H1 (cell line): ENCODE data around the gene CCDC148.

Experiments
- ASH2L ChIP-seq: fragments of 200-600, 300-600 bp; sonication (generic); IDR thresholded peaks from one replicate; pipeline ENCODE4 v1.7.1; 2017; ENCODE audit warnings: low read length
- EP300 ChIP-seq, 2 experiments: IDR thresholded peaks; 1 replicate in 1 of 2; 2 replicates in 1 of 2; pipeline ENCODE4 v1.6.1; 2011 to 2012; ENCODE audit warnings: low read depth in 2 of 2, low read length in 2 of 2, mild to moderate bottlenecking in 2 of 2, borderline replicate concordance in 1 of 2, inconsistent platforms in 1 of 2, moderate library complexity in 1 of 2
- KDM1A ChIP-seq: fragments of 200-600, 300-600 bp; sonication (generic); IDR thresholded peaks from 2 replicates; pipeline ENCODE4 v1.7.1; 2016; ENCODE audit warnings: mild to moderate bottlenecking, low read length, borderline replicate concordance
- KDM5A ChIP-seq: fragments of 200-600 bp; IDR thresholded peaks from 2 replicates; pipeline ENCODE4 v1.7.1; 2012; ENCODE audit warnings: mild to moderate bottlenecking, low read length, inconsistent platforms, mixed read lengths
- POLR2A ChIP-seq, 2 experiments: IDR thresholded peaks; 1 replicate in 1 of 2; 2 replicates in 1 of 2; pipeline ENCODE4 v1.6.1; 2011; ENCODE audit warnings: low read depth in 2 of 2, low read length in 2 of 2, mild to moderate bottlenecking in 2 of 2; ENCODE audit errors: control extremely low read depth in 1 of 2
- TAF1 ChIP-seq: IDR thresholded peaks from 2 replicates; pipeline ENCODE4 v1.6.1; 2011; ENCODE audit warnings: mild to moderate bottlenecking, low read depth, low read length
- TF ChIP-seq, protein P1 (sequence below), 3 experiments: IDR thresholded peaks; 1 replicate in 2 of 3; 2 replicates in 1 of 3; pipeline versions ENCODE4 v1.5.1 to v1.6.1; 2011; ENCODE audit warnings: low read length in 3 of 3, mild to moderate bottlenecking in 3 of 3, inconsistent platforms in 2 of 3, low read depth in 1 of 3, moderate library complexity in 1 of 3; ENCODE audit not compliant: insufficient read depth in 1 of 3; ENCODE audit errors: control extremely low read depth in 1 of 3
- TF ChIP-seq, protein P2 (sequence below): IDR thresholded peaks from 2 replicates; pipeline ENCODE4 v1.6.1; 2012; ENCODE audit warnings: inconsistent platforms

DNA sequence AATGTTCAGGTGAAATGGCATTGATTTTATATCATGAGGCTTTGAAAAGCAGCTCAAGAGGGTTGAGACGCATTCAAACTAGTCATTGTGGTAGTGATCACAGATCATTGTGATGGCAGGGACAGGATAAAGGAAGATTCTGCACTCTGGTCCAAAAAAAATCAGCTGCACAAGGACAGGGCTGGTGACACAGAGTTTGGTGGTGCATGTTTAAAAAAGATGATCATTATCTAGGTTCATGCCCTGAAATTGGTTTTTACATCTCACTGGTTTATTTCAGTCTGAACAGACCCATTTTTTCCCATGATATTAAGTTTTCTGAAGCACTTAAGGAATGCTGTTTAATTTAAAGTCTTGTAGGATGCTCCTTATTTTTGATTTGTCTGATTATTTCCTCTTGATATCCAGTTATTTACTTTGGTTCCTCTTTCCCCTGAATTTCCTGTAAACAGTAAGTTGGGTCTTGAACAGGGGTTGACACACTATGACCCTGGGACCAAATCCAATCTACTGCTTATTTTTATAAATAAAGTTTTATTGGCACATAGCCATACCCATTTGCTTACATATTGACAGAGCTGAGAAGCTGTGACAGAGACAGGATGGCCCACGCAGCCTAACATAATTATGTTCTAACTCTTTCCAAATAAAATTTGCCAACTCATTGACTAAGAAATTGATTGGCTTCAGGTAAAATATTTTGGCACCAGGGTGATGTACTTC, 256.5 kb downstream of the CCDC148 start:
- no peak for TF ChIP-seq POLR2A (IDR thresholded peaks at IDR 0.05; ENCODE audit: control extremely low read depth in 1 of 2, low read depth in 2 of 2, low read length in 2 of 2)
- TF ChIP-seq, protein P1, sequence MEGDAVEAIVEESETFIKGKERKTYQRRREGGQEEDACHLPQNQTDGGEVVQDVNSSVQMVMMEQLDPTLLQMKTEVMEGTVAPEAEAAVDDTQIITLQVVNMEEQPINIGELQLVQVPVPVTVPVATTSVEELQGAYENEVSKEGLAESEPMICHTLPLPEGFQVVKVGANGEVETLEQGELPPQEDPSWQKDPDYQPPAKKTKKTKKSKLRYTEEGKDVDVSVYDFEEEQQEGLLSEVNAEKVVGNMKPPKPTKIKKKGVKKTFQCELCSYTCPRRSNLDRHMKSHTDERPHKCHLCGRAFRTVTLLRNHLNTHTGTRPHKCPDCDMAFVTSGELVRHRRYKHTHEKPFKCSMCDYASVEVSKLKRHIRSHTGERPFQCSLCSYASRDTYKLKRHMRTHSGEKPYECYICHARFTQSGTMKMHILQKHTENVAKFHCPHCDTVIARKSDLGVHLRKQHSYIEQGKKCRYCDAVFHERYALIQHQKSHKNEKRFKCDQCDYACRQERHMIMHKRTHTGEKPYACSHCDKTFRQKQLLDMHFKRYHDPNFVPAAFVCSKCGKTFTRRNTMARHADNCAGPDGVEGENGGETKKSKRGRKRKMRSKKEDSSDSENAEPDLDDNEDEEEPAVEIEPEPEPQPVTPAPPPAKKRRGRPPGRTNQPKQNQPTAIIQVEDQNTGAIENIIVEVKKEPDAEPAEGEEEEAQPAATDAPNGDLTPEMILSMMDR (IDR thresholded peaks at IDR 0.05; ENCODE audit: control extremely low read depth in 1 of 3, insufficient read depth in 1 of 3, low read depth in 1 of 3, low read length in 3 of 3), result no peak
- no peak for TF ChIP-seq ASH2L
- no peak for TF ChIP-seq KDM1A
- TF ChIP-seq EP300 (IDR thresholded peaks at IDR 0.05; ENCODE audit: borderline replicate concordance in 1 of 2, low read depth in 2 of 2, low read length in 2 of 2), result no peak
- TF ChIP-seq KDM5A, result no peak
- TF ChIP-seq TAF1, result no peak
- TF ChIP-seq, protein P2, sequence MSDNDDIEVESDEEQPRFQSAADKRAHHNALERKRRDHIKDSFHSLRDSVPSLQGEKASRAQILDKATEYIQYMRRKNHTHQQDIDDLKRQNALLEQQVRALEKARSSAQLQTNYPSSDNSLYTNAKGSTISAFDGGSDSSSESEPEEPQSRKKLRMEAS, result no peak
